Measurements from ENCODE around the gene TSSC4.

TSSC4 gene

DNA sequence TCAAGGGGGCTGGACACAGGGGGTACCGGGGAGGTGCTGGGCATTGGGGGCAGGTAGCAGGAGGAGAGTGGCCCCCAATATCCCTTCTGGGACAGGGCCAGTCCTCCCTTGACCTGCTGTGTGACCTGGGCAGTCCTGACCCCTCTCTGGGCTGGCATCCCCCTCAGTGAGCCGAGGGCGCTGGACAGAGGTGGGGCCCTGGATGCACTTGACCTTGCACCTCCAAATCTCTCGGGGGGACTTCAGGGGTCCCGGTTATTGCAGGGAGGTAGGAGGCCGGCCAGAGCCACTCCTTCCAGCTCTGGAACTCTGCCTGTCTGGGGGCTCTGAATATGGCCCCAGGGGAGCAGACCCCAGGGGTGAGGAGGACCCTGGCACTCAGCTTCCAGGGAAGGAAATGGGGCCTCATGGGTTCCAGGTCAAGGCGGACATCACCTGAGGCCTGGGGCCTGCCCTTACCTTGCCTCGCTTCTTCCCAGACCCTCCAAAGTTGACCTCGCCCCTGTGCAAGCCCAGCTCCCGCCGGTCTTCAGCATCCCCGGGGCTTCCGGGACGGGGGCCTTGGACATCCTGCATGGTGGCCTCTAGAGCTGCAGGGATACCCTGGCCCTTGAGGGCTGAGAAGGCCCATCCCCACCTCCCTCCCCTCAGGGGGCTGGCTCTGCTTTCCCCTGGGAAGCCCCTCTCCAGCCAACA lies 22.1 kb downstream of the TSSC4 start:
- in situ Hi-C loops (cut with HindIII; ENCODE audit: low sequenced_read_pairs), result no loop called here
- TF ChIP-seq CTCF (IDR thresholded peaks at IDR 0.05; ENCODE audit: low read depth, low read length, missing control alignments), result no peak
- H3K4me3 ChIP-seq (ENCODE audit: low read depth, low read length), result no peak overlapping the region
- no peak for DNase-seq (ENCODE audit: low read depth)

- no peak overlapping the region for H3K4me3 ChIP-seq (ENCODE audit: low read depth, low read length)
- no peak for TF ChIP-seq CTCF (IDR thresholded peaks at IDR 0.05; ENCODE audit: low read depth, low read length, missing control alignments)
- no peak for DNase-seq (ENCODE audit: low read depth)
- in situ Hi-C loops (cut with HindIII; ENCODE audit: low sequenced_read_pairs), result no loop called here
These were observed 22.8 kb downstream of the TSSC4 start for GRCh38 chr11:2423157-2424025.

GRCh38 chr11:2424811-2425495 lies 24.4 kb downstream of the TSSC4 start:
- DNase-seq (ENCODE audit: low read depth), result no peak
- in situ Hi-C loops (cut with HindIII; ENCODE audit: low sequenced_read_pairs), result no loop called here
- no peak for TF ChIP-seq CTCF (IDR thresholded peaks at IDR 0.05; ENCODE audit: low read depth, low read length, missing control alignments)
- no peak overlapping the region for H3K4me3 ChIP-seq (ENCODE audit: low read depth, low read length)

- no peak overlapping the region for H3K4me3 ChIP-seq (ENCODE audit: low read depth, low read length)
- in situ Hi-C loops (cut with HindIII; ENCODE audit: low sequenced_read_pairs), result no loop called here
- no peak for TF ChIP-seq CTCF (IDR thresholded peaks at IDR 0.05; ENCODE audit: low read depth, low read length, missing control alignments)
- DNase-seq (ENCODE audit: low read depth), result no peak
These were observed 25.0 kb downstream of the TSSC4 start for GRCh38 chr11:2425506-2425905.

- TF ChIP-seq CTCF (IDR thresholded peaks at IDR 0.05; ENCODE audit: low read depth, low read length, missing control alignments), result no peak
- H3K4me3 ChIP-seq (ENCODE audit: low read depth, low read length), result no peak overlapping the region
- DNase-seq (ENCODE audit: low read depth), result no peak
- in situ Hi-C loops (cut with HindIII; ENCODE audit: low sequenced_read_pairs), result no loop called here
These were observed 25.7 kb downstream of the TSSC4 start for GRCh38 chr11:2426221-2426620.

DNA sequence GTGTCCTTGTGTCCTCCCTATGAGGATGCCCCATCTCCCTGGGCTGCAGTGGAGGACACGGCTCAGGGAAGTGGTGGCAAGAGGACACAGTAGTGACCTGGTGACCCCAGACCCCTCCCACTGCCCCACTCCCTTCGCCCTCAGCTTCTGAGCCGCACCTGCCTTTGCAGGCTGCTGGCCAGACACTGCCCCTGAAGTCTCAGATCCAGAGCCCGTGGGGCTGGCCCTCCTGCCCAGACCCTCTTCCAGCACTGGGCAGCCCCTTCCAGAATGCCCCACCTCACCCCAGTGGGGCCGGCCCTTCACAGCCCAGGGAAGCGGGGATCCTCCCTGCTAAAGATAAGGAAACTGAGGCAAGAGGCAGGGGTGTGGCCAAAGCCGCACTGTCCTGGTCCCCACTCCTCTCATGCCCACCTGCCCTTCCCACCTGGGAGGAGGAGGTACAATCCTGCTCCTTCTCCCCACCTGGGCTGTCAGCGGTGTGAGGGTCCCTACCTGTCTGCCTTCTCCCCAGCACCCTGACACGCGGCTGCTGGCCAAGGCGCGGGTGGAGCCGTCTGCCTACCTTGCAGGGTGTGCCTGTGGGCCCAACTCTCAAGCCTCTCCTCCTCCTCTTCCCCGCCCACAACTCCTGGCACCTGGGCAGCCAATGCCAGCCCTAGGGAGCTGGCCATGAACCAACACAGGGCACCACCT lies 26.4 kb downstream of the TSSC4 start:
- no peak for TF ChIP-seq CTCF (IDR thresholded peaks at IDR 0.05; ENCODE audit: low read depth, low read length, missing control alignments)
- in situ Hi-C loops (cut with HindIII; ENCODE audit: low sequenced_read_pairs), result no loop called here
- no peak overlapping the region for H3K4me3 ChIP-seq (ENCODE audit: low read depth, low read length)
- no peak for DNase-seq (ENCODE audit: low read depth)

Measured in astrocyte of the cerebellum (primary cell).